Epithelial cell of proximal tubule (primary cell): Measurements from ENCODE around the gene ELMO2. TPM values are rescaled to one million over a fixed set of nuclear protein-coding genes. Genes with fewer than 3 reads are reported as not detected.

Source experiments
- DNase-seq: peaks from one replicate; pipeline ENCODE4 v3.0.0-alpha.2; 2011; ENCODE audit warnings: low read depth
- H3K4me3 ChIP-seq: 2 replicates; pipeline ENCODE4 v1.5.1; 2011; ENCODE audit warnings: low read depth, mild to moderate bottlenecking, low read length
- total RNA-seq: library from RNA; depleted of rRNA; stranded (reverse); fragments of >200 nt; gene quantifications from 2 replicates; pipeline ENCODE4 v1.2.3, GENCODE V29; 2015
- TF ChIP-seq, protein P1 (sequence below): conservative IDR thresholded peaks from 2 replicates; pipeline ENCODE4 v1.5.1; 2012; ENCODE audit warnings: low read depth, mild to moderate bottlenecking, low read length

Gene ELMO2
- total RNA-seq, 1 donor from 2014 or later: 20.5 TPM

GRCh38 chr20:46331611-46332361 is 74.6 kb downstream of the ELMO2 start:
- no peak overlapping the region for H3K4me3 ChIP-seq
- no peak for DNase-seq
- TF ChIP-seq, protein P1, sequence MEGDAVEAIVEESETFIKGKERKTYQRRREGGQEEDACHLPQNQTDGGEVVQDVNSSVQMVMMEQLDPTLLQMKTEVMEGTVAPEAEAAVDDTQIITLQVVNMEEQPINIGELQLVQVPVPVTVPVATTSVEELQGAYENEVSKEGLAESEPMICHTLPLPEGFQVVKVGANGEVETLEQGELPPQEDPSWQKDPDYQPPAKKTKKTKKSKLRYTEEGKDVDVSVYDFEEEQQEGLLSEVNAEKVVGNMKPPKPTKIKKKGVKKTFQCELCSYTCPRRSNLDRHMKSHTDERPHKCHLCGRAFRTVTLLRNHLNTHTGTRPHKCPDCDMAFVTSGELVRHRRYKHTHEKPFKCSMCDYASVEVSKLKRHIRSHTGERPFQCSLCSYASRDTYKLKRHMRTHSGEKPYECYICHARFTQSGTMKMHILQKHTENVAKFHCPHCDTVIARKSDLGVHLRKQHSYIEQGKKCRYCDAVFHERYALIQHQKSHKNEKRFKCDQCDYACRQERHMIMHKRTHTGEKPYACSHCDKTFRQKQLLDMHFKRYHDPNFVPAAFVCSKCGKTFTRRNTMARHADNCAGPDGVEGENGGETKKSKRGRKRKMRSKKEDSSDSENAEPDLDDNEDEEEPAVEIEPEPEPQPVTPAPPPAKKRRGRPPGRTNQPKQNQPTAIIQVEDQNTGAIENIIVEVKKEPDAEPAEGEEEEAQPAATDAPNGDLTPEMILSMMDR: no peak

DNA sequence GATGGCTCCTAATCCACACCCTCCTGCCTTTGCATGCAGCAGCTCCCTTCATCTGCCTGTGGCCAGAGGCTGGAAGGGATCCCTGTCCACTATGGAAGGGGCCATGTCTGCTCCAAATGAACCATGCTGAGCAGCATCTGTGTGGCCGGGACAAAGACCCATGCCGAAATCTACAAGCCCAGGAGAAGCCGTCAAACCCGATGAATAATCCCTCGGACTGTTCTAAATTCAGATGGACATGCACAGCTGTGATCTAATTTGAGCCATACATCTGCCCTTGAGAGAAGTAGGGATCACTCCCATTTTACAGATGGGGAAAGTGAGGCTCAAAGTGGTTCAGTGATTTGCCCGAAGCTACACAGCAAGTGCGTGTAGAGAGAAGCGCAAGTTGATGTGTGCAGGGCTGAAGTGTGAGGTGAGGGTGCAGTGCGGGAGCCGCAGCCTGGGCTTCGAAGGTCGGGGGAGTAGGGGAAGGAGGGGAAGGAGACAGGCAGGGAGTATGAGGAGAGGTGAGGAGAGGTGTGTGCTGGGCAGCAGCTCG is 75.5 kb downstream of the ELMO2 start:
- H3K4me3 ChIP-seq: no peak overlapping the region
- DNase-seq: no peak
- TF ChIP-seq, protein P1: no peak

DNA sequence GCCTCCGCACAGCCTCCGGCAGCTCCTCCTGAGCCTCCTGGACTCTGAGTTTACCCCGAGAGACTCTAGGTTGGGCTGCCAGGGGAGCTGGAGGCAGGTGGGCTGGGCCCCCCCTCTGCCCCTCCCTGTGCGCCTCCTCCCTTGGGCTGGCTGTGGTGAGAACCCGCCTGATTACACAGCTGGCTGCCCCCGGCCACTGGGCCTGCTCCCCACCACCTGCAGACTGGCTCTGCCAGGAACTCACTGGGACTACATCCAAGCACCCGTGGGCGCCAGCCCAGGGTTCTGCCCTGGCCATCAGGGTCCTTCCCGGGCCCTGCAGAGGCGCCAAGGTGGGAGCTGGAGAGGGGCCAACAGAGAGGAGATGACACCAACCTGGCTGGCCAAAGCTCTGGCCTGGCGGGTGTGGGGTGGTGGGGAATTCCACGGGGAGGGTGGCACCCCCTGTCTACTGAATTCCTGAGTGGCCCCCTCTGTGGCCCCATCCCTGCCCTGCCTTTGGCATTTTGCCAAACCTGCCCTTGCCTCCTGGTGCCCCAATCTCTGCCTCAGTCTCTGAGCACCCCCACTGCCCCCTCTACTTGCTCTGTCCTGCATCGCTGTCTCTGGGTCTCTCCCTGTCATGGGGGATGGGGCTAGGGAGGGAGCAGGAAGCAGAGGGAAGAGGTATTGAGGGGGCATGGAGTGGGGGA is 76.2 kb downstream of the ELMO2 start:
- TF ChIP-seq, protein P1: no peak
- DNase-seq: no peak
- H3K4me3 ChIP-seq: no peak overlapping the region

- H3K4me3 ChIP-seq: no peak overlapping the region
- TF ChIP-seq, protein P1: no peak
- no peak for DNase-seq
Measured at GRCh38 chr20:46328200-46328882, 78.1 kb downstream of the ELMO2 start.

DNA sequence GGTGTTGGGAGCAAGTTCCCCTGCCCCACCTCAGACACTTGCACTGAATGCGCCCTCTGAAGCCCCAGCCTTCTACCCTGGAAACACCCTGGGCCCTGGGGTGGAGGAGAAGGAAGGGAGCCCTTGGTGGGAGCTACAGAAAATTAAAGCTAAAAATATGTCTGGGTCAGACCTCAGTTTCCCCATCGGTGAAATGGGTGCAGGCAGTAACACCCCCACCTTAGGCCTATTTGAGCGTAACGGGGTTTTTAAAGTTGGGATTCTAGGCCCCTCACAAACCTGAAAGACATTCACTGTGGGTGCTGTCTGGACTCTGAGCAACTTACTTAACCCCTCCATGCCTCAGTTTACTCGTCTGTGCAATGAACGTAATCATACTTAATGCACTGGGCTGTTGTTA is 78.9 kb downstream of the ELMO2 start:
- no peak for DNase-seq
- TF ChIP-seq, protein P1: no peak
- no peak overlapping the region for H3K4me3 ChIP-seq

DNA sequence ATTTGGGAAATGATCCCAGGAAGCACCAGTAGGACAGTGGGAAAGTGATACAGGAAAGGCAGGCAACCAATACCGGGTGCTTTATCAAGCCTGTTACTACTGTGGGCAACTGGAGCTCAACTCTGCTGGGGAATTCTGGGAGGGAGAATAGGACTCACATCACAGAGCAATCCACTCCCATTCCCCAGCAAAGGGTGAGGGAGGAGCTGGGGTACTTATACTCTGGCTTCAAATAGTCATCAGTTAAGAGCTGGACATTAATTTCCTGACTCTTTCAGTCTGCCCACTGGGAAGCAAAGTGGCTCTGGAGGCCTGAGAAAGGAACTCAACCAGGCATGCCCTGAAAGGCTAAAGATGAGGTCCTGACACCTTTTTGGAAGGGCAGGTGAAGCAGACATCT is 80.6 kb downstream of the ELMO2 start:
- TF ChIP-seq, protein P1: no peak
- no peak for DNase-seq
- H3K4me3 ChIP-seq: no peak overlapping the region
